Vagina (tissue), 2 donors: ENCODE results near the gene ANO10. TPM values are rescaled to one million over a fixed set of nuclear protein-coding genes. Genes with fewer than 3 reads are reported as not detected.

Experiments
- DNase-seq, 2 donors: peaks; one replicate each; pipeline ENCODE4 v3.0.0-alpha.2; 2017; ENCODE audit errors: extremely low spot score in 2 of 2
- H3K27ac ChIP-seq: fragments of 200-600 bp; sonication (generic); one replicate; pipeline ENCODE4 v1.5.1; 2019
- H3K27me3 ChIP-seq: fragments of 200-600 bp; sonication (generic); one replicate; pipeline ENCODE4 v1.5.1; 2019
- H3K36me3 ChIP-seq, 2 donors: fragments of 200-600 bp; sonication (generic); one replicate each; pipeline ENCODE4 v1.5.1; 2017 to 2019
- H3K4me1 ChIP-seq: fragments of 200-600 bp; sonication (generic); one replicate; pipeline ENCODE4 v1.5.1; 2019
- H3K4me3 ChIP-seq, 2 donors: fragments of 200-600 bp; sonication (generic); 1 replicate in 1 of 2; 2 replicates in 1 of 2; pipeline ENCODE4 v1.5.1; 2016 to 2019
- H3K9me3 ChIP-seq: fragments of 200-600 bp; sonication (generic); one replicate; pipeline ENCODE4 v1.5.1; 2019
- POLR2A ChIP-seq, 2 donors: fragments of 450-650 bp; IDR thresholded peaks; one replicate each; pipeline ENCODE4 v1.6.1; 2017; ENCODE audit warnings: antibody characterized with exemption in 2 of 2, mild to moderate bottlenecking in 2 of 2, moderate library complexity in 2 of 2
- POLR2AphosphoS5 ChIP-seq, 2 donors: sonication (generic); formaldehyde crosslinking; IDR thresholded peaks; one replicate each; pipeline ENCODE4 v1.9.0; 2017; ENCODE audit warnings: antibody characterized with exemption in 2 of 2, mild to moderate bottlenecking in 2 of 2, low read depth in 1 of 2; ENCODE audit not compliant: insufficient read depth in 1 of 2
- intact Hi-C: fragments of 100-400 bp; cut with DNase I; formaldehyde crosslinking; loops from one replicate; pipeline ENCODE4 v1.15.1; 2023
- total RNA-seq: library from RNA; depleted of rRNA; stranded (reverse); fragments of >200 nt; gene quantifications from one replicate; pipeline ENCODE4 v1.2.3, GENCODE V29; 2016
- TF ChIP-seq, protein P1 (sequence below), 3 experiments: fragments of 450-650 bp in 2 of 3; fragments of 200-600 bp in 1 of 3; sonication (generic) in 1 of 3; IDR thresholded peaks; one replicate each; pipeline ENCODE4 v1.5.1; 2017 to 2019; ENCODE audit warnings: antibody characterized with exemption in 3 of 3, mild to moderate bottlenecking in 2 of 3, moderate library complexity in 2 of 3

ANO10 gene
- total RNA-seq, 1 donor from 2014 or later: 29.0 TPM

DNA sequence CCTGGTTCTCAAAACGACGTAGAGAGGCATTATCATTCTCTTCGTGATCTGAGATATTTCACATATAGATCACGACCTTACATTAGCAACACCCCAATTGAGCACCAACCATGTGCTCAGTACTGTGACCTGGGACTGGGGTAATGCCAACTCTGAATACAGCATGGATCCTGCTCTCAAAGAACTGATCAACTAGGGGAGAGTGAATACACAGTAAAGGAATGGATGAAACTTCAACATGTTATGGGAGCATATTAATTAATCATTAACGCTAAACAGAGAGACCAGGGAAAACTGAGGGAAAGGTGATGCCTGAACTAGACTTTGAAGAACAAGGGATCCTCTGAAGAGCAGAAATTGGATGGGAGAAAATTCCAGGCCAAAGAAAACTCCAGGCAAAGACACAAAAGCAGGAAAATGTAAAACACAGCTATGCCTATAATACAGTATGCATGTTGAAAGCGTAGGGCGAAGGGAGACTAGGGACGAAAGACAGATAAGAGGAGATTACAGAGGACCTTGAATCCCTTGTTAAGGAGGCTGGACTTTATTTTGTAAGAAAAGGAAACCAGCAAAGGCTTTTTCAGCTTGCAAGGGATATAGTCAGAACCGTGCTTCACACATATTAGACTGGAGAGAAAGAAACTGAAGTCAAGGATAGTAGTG lies 105.7 kb downstream of the ANO10 start:
- Histone ChIP-seq H3K27me3 (no peaks in the 10 kb centered on the region), H3K36me3 (no peaks in the 10 kb centered on the region), H3K4me1 (no peaks in the 10 kb centered on the region), H3K4me3 (no peak overlapping the region), H3K9me3 (peaks cover 5% of the 10 kb centered on the region), H3K27ac (no peak overlapping the region)
- TF ChIP-seq POLR2AphosphoS5 (IDR thresholded peaks at IDR 0.05; ENCODE audit: insufficient read depth in 1 of 2, low read depth in 1 of 2) (no peak), POLR2A (IDR thresholded peaks at IDR 0.05) (no peak)
- TF ChIP-seq, protein P1, sequence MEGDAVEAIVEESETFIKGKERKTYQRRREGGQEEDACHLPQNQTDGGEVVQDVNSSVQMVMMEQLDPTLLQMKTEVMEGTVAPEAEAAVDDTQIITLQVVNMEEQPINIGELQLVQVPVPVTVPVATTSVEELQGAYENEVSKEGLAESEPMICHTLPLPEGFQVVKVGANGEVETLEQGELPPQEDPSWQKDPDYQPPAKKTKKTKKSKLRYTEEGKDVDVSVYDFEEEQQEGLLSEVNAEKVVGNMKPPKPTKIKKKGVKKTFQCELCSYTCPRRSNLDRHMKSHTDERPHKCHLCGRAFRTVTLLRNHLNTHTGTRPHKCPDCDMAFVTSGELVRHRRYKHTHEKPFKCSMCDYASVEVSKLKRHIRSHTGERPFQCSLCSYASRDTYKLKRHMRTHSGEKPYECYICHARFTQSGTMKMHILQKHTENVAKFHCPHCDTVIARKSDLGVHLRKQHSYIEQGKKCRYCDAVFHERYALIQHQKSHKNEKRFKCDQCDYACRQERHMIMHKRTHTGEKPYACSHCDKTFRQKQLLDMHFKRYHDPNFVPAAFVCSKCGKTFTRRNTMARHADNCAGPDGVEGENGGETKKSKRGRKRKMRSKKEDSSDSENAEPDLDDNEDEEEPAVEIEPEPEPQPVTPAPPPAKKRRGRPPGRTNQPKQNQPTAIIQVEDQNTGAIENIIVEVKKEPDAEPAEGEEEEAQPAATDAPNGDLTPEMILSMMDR (IDR thresholded peaks at IDR 0.05): no peak
- intact Hi-C loops: no loop called here
- DNase-seq: no peak

DNA sequence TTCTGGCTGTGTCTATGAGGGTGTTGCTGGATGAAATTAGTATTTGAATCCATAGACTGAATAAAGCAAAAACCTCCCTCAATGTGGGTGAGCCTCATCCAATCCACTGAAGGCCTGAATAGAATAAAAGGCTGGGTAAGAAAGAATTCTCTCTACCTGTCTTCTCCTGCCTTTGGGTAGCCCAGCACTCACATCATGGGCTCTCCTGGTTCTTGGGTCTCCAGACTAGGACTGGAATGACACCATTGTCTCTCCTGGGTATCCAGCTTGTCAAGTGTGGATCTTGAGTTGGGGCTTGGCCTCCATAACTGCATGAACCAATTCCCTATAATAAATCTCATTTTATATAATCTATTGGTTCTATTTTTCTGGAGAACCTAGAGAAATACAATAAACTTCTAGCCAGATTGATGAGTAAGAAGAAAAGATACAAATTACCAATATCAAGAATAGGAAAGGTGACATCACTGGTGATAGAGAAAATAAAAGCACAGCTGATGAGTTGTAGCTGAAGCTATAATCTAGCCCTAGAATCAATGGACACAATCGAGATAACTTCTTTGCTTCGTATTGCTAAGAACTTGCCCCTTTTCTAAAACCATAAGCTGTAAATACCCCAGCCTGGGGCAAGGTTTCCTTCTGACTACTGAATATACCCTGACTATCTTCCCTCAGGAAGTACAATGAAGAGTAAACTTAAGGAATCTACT lies 106.4 kb downstream of the ANO10 start:
- Histone ChIP-seq H3K27me3 (no peaks in the 10 kb centered on the region), H3K4me3 (no peak overlapping the region), H3K27ac (no peak overlapping the region), H3K36me3 (no peaks in the 10 kb centered on the region), H3K9me3 (peaks cover 5% of the 10 kb centered on the region), H3K4me1 (no peaks in the 10 kb centered on the region)
- DNase-seq: no peak
- TF ChIP-seq, protein P1 (IDR thresholded peaks at IDR 0.05): no peak
- TF ChIP-seq POLR2A (IDR thresholded peaks at IDR 0.05) (no peak), POLR2AphosphoS5 (IDR thresholded peaks at IDR 0.05; ENCODE audit: insufficient read depth in 1 of 2, low read depth in 1 of 2) (no peak)
- intact Hi-C loops: no loop called here

DNA sequence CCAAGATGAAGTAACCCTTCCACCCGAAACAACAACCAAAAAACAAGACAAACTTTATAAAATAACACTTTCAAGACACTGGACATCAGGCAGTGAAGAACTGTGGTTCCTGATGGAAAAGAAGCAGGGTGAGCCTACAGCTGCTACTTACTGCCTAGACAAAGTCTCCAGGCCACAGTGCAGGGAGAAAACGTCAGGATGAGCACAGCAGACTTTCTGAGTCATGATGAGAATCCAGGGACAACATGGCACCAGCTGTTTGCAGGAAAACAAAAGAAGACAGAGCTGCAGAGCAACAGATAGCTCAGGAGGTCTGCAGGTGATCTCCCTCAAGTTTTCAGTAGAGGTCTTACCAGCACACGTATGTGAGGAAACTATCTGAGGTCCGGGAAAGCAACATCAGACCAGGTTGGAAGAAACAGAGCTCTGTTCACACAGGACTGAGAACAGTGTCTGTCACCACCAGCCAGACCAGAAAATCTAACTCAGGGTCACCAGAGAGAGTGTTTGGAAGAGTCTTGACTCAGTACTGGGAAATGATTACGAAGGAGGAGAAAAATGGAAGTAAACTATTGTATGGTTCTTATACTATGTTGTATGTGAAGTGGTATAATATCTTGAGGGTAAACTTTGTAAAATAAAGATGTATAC lies 108.9 kb downstream of the ANO10 start:
- no peaks in the 10 kb centered on the region for H3K4me1 ChIP-seq
- H3K27me3 ChIP-seq: no peaks in the 10 kb centered on the region
- TF ChIP-seq, protein P1 (IDR thresholded peaks at IDR 0.05): no peak
- TF ChIP-seq POLR2A (IDR thresholded peaks at IDR 0.05): no peak
- TF ChIP-seq POLR2AphosphoS5 (IDR thresholded peaks at IDR 0.05; ENCODE audit: insufficient read depth in 1 of 2, low read depth in 1 of 2): no peak
- no peaks in the 10 kb centered on the region for H3K36me3 ChIP-seq
- no peak overlapping the region for H3K4me3 ChIP-seq
- H3K9me3 ChIP-seq: no peaks in the 10 kb centered on the region
- H3K27ac ChIP-seq: no peak overlapping the region
- DNase-seq: no peak
- intact Hi-C loops: no loop called here

DNA sequence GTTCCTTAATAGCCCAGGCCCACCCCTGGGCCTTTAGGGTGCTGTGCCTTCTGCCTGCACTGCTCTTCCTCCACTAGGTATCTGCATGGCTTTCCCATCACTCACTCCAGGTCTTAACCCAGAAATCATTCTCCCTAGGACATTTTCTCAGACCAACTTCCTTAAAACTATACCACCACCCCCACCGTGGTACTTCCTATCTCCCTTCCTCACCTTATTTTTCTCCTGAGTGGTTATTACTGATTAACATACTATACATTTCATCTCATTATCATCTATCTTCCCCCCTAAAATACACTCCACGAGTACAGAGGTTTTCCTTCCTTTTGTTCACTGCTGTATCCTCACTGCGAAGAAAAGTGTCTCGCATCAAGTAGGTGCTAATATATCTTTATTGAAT lies 115.2 kb downstream of the ANO10 start:
- Histone ChIP-seq H3K36me3 (no peaks in the 10 kb centered on the region), H3K4me3 (no peak overlapping the region), H3K9me3 (no peaks in the 10 kb centered on the region), H3K27me3 (no peaks in the 10 kb centered on the region), H3K4me1 (no peaks in the 10 kb centered on the region), H3K27ac (no peak overlapping the region)
- DNase-seq: no peak
- intact Hi-C loops: no loop called here
- TF ChIP-seq POLR2AphosphoS5 (IDR thresholded peaks at IDR 0.05; ENCODE audit: insufficient read depth in 1 of 2, low read depth in 1 of 2) (no peak), POLR2A (IDR thresholded peaks at IDR 0.05) (no peak)
- TF ChIP-seq, protein P1 (IDR thresholded peaks at IDR 0.05): no peak
